A549 (cell line): ENCODE measurements around the gene VPS13D. TPM values are rescaled to one million over a fixed set of nuclear protein-coding genes. Genes with fewer than 3 reads are reported as not detected.

Experiments used
- ATAC-seq, 2 experiments: fragments of 200-7000 bp in 1 of 2; fragments of >200 bp in 1 of 2; cut with Nextera tagmentation in 1 of 2; cut with Tn5 transposase in 1 of 2; 3 replicates each; pipeline versions ENCODE4 v1.8.0 to v1.9.1; 2018 to 2020; ENCODE audit warnings: mild to moderate bottlenecking in 1 of 2, moderate library complexity in 1 of 2
- CTCF ChIA-PET: fragments of 300-600 bp; sonication (Branson Sonifier 250); formaldehyde crosslinking; extraction: SDS; loops from one replicate; lab custom pipeline; 2021; ENCODE audit warnings: antibody characterized with exemption, inconsistent platforms; lab: Yijun Ruan, JAX
- POLR2A ChIA-PET: fragments of 350-600 bp; formaldehyde crosslinking; extraction: SDS; loops from one replicate; lab custom pipeline; 2021; ENCODE audit warnings: antibody characterized with exemption, inconsistent platforms; lab: Yijun Ruan, JAX
- DNase-seq, 2 experiments: peaks; one replicate each; pipeline versions ENCODE4 v3.0.0 to v3.0.0-alpha.2; 2011 to 2016; ENCODE audit warnings: low read depth in 1 of 2, low spot score in 1 of 2
- FAIRE-seq: peaks from 2 replicates; lab custom pipeline; 2011; peaks lifted over from hg19 to GRCh38; lab: Jason Lieb, UNC
- H3K27ac ChIP-seq, 2 experiments: fragments of >200 bp; sonication (Bioruptor Twin); formaldehyde crosslinking; 3 replicates each; pipeline ENCODE4 v1.5.1; 2016 to 2017
- H3K4me1 ChIP-seq: fragments of >200 bp; sonication (Bioruptor Twin); formaldehyde crosslinking; 3 replicates; pipeline ENCODE4 v1.6.1; 2016
- H3K4me2 ChIP-seq: fragments of >200 bp; sonication (Bioruptor Twin); formaldehyde crosslinking; 3 replicates; pipeline ENCODE4 v1.6.1; 2016
- H3K4me3 ChIP-seq: fragments of >200 bp; sonication (Bioruptor Twin); formaldehyde crosslinking; 3 replicates; pipeline ENCODE4 v1.5.1; 2016
- H3K9me3 ChIP-seq: fragments of >200 bp; sonication (Bioruptor Twin); formaldehyde crosslinking; 3 replicates; pipeline ENCODE4 v1.6.1; 2016
- CTCF ChIP-seq: fragments of >200 bp; sonication (Bioruptor Twin); formaldehyde crosslinking; IDR thresholded peaks from 3 replicates; pipeline ENCODE4 v1.5.1; 2016
- EHF ChIP-seq: fragments of 250-450 bp; sonication (Bioruptor Pico); IDR thresholded peaks from 2 replicates; pipeline ENCODE4 v1.5.0; 2020; ENCODE audit warnings: mild to moderate bottlenecking
- EP300 ChIP-seq, 2 experiments: fragments of >200 bp; sonication (Bioruptor Twin); formaldehyde crosslinking; IDR thresholded peaks; 2 replicates in 1 of 2; 3 replicates in 1 of 2; pipeline ENCODE4 v1.6.1; 2016 to 2017
- FOSB ChIP-seq: fragments of 250-450 bp; sonication (Bioruptor Pico); IDR thresholded peaks from 2 replicates; pipeline ENCODE4 v1.5.0; 2020; ENCODE audit warnings: mild to moderate bottlenecking, moderate library complexity
- GATA3 ChIP-seq: IDR thresholded peaks from 2 replicates; pipeline ENCODE4 v1.6.1; 2012; ENCODE audit warnings: borderline replicate concordance
- HOXB13 ChIP-seq: fragments of 250-450 bp; sonication (Bioruptor Pico); IDR thresholded peaks from 2 replicates; pipeline ENCODE4 v1.5.0; 2020; ENCODE audit warnings: low read depth, mild to moderate bottlenecking, moderate library complexity
- JUN ChIP-seq, 2 experiments: fragments of >200 bp; sonication (Bioruptor Twin); formaldehyde crosslinking; IDR thresholded peaks; 2 replicates in 1 of 2; 3 replicates in 1 of 2; pipeline ENCODE4 v1.6.1; 2016 to 2017
- JUNB ChIP-seq: fragments of >200 bp; sonication (Bioruptor Twin); formaldehyde crosslinking; IDR thresholded peaks from 2 replicates; pipeline ENCODE4 v1.6.1; 2016
- KDM1A ChIP-seq: fragments of 200-600 bp; sonication (generic); IDR thresholded peaks from 2 replicates; pipeline ENCODE4 v1.6.1; 2016; ENCODE audit warnings: low read depth, mild to moderate bottlenecking
- MAFK ChIP-seq: fragments of 450-650 bp; IDR thresholded peaks from 2 replicates; pipeline ENCODE4 v1.6.1; 2014; ENCODE audit not compliant: partially characterized antibody
- MAX ChIP-seq: IDR thresholded peaks from 2 replicates; pipeline ENCODE4 v1.6.1; 2012
- MAZ ChIP-seq: fragments of 150-350 bp; IDR thresholded peaks from 2 replicates; pipeline ENCODE4 v1.6.1; 2014; ENCODE audit warnings: antibody characterized with exemption, low read depth, low read length, borderline replicate concordance
- POLR2AphosphoS2 ChIP-seq: conservative IDR thresholded peaks from 2 replicates; pipeline ENCODE4 v1.6.1; 2012; ENCODE audit warnings: low read length, improper control_type of control experiment, inconsistent platforms
- RARB ChIP-seq: fragments of 250-450 bp; sonication (Bioruptor Pico); IDR thresholded peaks from 2 replicates; pipeline ENCODE4 v1.8.0; 2021; ENCODE audit warnings: mild to moderate bottlenecking, moderate library complexity
- SMC3 ChIP-seq: fragments of >200 bp; sonication (Bioruptor Twin); formaldehyde crosslinking; IDR thresholded peaks from 3 replicates; pipeline ENCODE4 v1.6.1; 2018; ENCODE audit warnings: inconsistent platforms
- USF2 ChIP-seq: fragments of 450-650 bp; IDR thresholded peaks from 2 replicates; pipeline ENCODE4 v1.6.1; 2014; ENCODE audit warnings: antibody characterized with exemption
- ZFP36 ChIP-seq: fragments of 450-650 bp; IDR thresholded peaks from 2 replicates; pipeline ENCODE4 v1.6.1; 2014; ENCODE audit warnings: borderline replicate concordance; ENCODE audit not compliant: partially characterized antibody
- ZNF302 ChIP-seq: fragments of 250-450 bp; sonication (Bioruptor Pico); IDR thresholded peaks from 2 replicates; pipeline ENCODE4 v1.9.0; 2021; ENCODE audit warnings: inconsistent platforms, mild to moderate bottlenecking, moderate library complexity
- ZSCAN20 ChIP-seq: fragments of 250-450 bp; sonication (Bioruptor Pico); IDR thresholded peaks from 2 replicates; pipeline ENCODE4 v1.8.0; 2022; ENCODE audit warnings: mild to moderate bottlenecking, moderate library complexity
- WGBS: methylation state at CpG from one replicate; pipeline ENCODE4 v1.1.6; 2017; ENCODE audit errors: missing lambda C conversion rate; 5-methylcytosine and 5-hydroxymethylcytosine counted together
- polyA plus RNA-seq, 4 experiments: library from polyadenylated mRNA; depleted of rRNA in 3 of 4; stranded (reverse); fragments of >200 nt; fragmentation: RNase III in 1 of 4; extraction: RNeasy Plus Mini Kit Qiagen cat#74134 plus additional on column Dnase treatment in 1 of 4; gene quantifications; 2 replicates in 3 of 4; 3 replicates in 1 of 4; pipeline ENCODE4 v1.2.3, GENCODE V29; 2011 to 2017
- TF ChIP-seq, protein P1 (sequence below): fragments of >200 bp; sonication (Bioruptor Twin); formaldehyde crosslinking; IDR thresholded peaks from 3 replicates; pipeline ENCODE4 v1.6.1; 2016
- TF ChIP-seq, protein P2 (sequence below): IDR thresholded peaks from 2 replicates; pipeline ENCODE4 v1.6.1; 2012; ENCODE audit warnings: low read depth, borderline replicate concordance
- TF ChIP-seq, protein P3 (sequence below): fragments of 200-600 bp; sonication (generic); IDR thresholded peaks from 2 replicates; pipeline ENCODE4 v1.6.1; 2016; ENCODE audit warnings: antibody characterized with exemption, mild to moderate bottlenecking, moderate library complexity

The VPS13D gene
- polyA plus RNA-seq, 2 of the 4 experiments (the other 2 are of a cell fraction): 5.4 to 15.9 TPM

DNA sequence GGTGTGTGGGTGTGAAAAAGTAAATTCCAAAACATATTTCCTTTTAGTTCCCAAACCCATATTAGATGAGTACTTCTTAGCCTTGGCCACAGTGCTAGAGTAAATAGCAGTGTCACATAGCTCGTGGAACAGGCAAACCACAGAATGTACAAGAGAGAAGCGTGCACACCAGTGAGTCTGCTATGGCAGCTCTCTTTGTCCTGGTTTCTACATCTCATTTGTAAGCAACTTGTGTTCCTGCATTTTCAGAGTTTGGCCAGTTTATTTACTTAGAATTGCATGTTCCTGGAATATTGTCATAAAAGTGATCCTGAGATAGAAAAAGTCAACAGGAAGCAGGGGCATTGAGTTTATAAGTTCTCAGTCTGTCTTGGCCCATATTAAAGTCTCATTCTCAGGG, 246.1 kb downstream of the VPS13D start:
- POLR2A ChIA-PET: no interaction called here
- FAIRE-seq (no peak), ATAC-seq (no peak), DNase-seq (peak in 1 of 2 experiments; percentile 33)
- TF ChIP-seq MAZ (no peak), EHF (CRISPR knock-in tag) (no peak), MAFK (no peak), CTCF (no peak), ZNF302 (CRISPR knock-in tag) (no peak), USF2 (no peak), EP300 (IDR thresholded peaks at IDR 0.05) (no peak), ZSCAN20 (CRISPR knock-in tag) (no peak), POLR2AphosphoS2 (no peak), GATA3 (no peak)
- TF ChIP-seq, protein P1, sequence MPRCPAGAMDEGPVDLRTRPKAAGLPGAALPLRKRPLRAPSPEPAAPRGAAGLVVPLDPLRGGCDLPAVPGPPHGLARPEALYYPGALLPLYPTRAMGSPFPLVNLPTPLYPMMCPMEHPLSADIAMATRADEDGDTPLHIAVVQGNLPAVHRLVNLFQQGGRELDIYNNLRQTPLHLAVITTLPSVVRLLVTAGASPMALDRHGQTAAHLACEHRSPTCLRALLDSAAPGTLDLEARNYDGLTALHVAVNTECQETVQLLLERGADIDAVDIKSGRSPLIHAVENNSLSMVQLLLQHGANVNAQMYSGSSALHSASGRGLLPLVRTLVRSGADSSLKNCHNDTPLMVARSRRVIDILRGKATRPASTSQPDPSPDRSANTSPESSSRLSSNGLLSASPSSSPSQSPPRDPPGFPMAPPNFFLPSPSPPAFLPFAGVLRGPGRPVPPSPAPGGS: no peak
- no peak overlapping the region for H3K4me3 ChIP-seq
- CTCF ChIA-PET: interaction anchor here (1.1 to 1.5 kb wide), 2 partner anchors 12 to 119 kb away, joined by 3 to 4 read pairs; no protein-coding TSS in a partner anchor
- peaks cover 6% of the 10 kb centered on the region; the same call in 1 of the 3 replicates for H3K9me3 ChIP-seq
- peak overlapping the region; percentile 20; the same call in 1 of the 3 replicates for H3K4me2 ChIP-seq
- H3K4me1 ChIP-seq: peaks cover 57% of the 10 kb centered on the region
- WGBS: 84% methylated on average over 2 of the region's 2 CpGs
- H3K27ac ChIP-seq: peak overlapping the region; percentile 92 to 93

GRCh38 chr1:12477314-12477713, 247.5 kb downstream of the VPS13D start:
- CTCF ChIA-PET: interaction anchor here (1.1 kb wide), 1 partner anchor 38 kb away, joined by 4 read pairs; no protein-coding TSS in a partner anchor
- POLR2A ChIA-PET: interaction anchor here (1.0 to 4.0 kb wide), 6 partner anchors 40 to 141 kb away, joined by 3 to 54 read pairs (median 6); partner anchors contain the start of gene DHRS3
- DNase-seq (no peak), FAIRE-seq (no peak), ATAC-seq (no peak)
- WGBS: 92% methylated on average over 5 of the region's 5 CpGs
- Histone ChIP-seq H3K4me3 (no peak overlapping the region), H3K4me1 (peaks cover 70% of the 10 kb centered on the region), H3K4me2 (peak overlapping the region; percentile 72), H3K9me3 (peaks cover 6% of the 10 kb centered on the region; the same call in 1 of the 3 replicates), H3K27ac (peak overlapping the region; percentile 92 to 93)
- TF ChIP-seq MAX (no peak), FOSB (CRISPR knock-in tag) (no peak), SMC3 (no peak), MAZ (no peak)

GRCh38 chr1:12477936-12478611, 248.2 kb downstream of the VPS13D start:
- DNase-seq: peak; percentile 49 to 97
- Histone ChIP-seq H3K4me2 (peak overlapping the region; percentile 72), H3K9me3 (peaks cover 6% of the 10 kb centered on the region; the same call in 1 of the 3 replicates), H3K27ac (peak overlapping the region; percentile 92 to 93), H3K4me3 (no peak overlapping the region), H3K4me1 (peaks cover 72% of the 10 kb centered on the region)
- FAIRE-seq: peak; percentile 68
- ChIA-PET POLR2A (interaction anchor here (0.6 to 4.0 kb wide), 14 partner anchors 10 to 141 kb away, joined by 3 to 54 read pairs (median 5); partner anchors contain the start of gene DHRS3), CTCF (interaction anchor here (0.9 to 1.3 kb wide), 2 partner anchors 96 to 140 kb away, joined by 3 read pairs; partner anchors contain the start of gene DHRS3)
- peak; percentile 87 to 95 for ATAC-seq
- WGBS: 2% methylated on average over 19 of the region's 19 CpGs
- TF ChIP-seq, protein P2, sequence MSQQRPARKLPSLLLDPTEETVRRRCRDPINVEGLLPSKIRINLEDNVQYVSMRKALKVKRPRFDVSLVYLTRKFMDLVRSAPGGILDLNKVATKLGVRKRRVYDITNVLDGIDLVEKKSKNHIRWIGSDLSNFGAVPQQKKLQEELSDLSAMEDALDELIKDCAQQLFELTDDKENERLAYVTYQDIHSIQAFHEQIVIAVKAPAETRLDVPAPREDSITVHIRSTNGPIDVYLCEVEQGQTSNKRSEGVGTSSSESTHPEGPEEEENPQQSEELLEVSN: peak; percentile 63
- TF ChIP-seq JUNB (peak; percentile 64), JUN (IDR thresholded peaks at IDR 0.05) (peak; percentile 85 to 95), RARB (CRISPR knock-in tag) (peak; percentile 97), GATA3 (peak; percentile 98), KDM1A (no peak), HOXB13 (CRISPR knock-in tag) (peak; percentile 73), ZFP36 (no peak), EHF (CRISPR knock-in tag) (peak; percentile 6; the same call in 1 of the 2 replicates)
- TF ChIP-seq, protein P3, sequence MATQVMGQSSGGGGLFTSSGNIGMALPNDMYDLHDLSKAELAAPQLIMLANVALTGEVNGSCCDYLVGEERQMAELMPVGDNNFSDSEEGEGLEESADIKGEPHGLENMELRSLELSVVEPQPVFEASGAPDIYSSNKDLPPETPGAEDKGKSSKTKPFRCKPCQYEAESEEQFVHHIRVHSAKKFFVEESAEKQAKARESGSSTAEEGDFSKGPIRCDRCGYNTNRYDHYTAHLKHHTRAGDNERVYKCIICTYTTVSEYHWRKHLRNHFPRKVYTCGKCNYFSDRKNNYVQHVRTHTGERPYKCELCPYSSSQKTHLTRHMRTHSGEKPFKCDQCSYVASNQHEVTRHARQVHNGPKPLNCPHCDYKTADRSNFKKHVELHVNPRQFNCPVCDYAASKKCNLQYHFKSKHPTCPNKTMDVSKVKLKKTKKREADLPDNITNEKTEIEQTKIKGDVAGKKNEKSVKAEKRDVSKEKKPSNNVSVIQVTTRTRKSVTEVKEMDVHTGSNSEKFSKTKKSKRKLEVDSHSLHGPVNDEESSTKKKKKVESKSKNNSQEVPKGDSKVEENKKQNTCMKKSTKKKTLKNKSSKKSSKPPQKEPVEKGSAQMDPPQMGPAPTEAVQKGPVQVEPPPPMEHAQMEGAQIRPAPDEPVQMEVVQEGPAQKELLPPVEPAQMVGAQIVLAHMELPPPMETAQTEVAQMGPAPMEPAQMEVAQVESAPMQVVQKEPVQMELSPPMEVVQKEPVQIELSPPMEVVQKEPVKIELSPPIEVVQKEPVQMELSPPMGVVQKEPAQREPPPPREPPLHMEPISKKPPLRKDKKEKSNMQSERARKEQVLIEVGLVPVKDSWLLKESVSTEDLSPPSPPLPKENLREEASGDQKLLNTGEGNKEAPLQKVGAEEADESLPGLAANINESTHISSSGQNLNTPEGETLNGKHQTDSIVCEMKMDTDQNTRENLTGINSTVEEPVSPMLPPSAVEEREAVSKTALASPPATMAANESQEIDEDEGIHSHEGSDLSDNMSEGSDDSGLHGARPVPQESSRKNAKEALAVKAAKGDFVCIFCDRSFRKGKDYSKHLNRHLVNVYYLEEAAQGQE: no peak
